ENCODE data around the gene ABHD14A.

DNA sequence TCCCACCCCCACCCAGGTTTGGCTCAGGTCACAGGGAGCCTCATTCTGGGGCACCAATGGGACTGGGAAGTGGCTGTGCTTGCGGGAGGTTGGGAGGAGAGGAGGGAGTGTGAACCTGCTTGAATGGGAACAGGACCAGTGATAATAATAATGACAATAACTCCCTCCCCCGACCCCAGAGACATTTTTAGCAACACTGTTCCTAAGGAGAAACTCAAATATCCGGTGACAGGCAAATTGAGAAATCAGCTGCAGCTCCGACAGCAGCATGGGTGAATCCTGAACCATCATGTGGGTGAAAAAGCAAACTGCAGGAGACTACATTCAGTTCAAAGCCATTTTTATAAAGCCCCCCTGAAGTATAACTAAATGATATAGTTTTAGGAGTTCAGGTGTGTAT lies 32.4 kb downstream of the ABHD14A start:
- TF ChIP-seq POLR2A (IDR thresholded peaks at IDR 0.05) = no peak
- TF ChIP-seq, protein P1, sequence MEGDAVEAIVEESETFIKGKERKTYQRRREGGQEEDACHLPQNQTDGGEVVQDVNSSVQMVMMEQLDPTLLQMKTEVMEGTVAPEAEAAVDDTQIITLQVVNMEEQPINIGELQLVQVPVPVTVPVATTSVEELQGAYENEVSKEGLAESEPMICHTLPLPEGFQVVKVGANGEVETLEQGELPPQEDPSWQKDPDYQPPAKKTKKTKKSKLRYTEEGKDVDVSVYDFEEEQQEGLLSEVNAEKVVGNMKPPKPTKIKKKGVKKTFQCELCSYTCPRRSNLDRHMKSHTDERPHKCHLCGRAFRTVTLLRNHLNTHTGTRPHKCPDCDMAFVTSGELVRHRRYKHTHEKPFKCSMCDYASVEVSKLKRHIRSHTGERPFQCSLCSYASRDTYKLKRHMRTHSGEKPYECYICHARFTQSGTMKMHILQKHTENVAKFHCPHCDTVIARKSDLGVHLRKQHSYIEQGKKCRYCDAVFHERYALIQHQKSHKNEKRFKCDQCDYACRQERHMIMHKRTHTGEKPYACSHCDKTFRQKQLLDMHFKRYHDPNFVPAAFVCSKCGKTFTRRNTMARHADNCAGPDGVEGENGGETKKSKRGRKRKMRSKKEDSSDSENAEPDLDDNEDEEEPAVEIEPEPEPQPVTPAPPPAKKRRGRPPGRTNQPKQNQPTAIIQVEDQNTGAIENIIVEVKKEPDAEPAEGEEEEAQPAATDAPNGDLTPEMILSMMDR (IDR thresholded peaks at IDR 0.05) = no peak
